Stimulated activated CD4-positive, alpha-beta T cell treated with anti-CD3 and anti-CD28 coated beads, Interleukin-12 subunit alpha, Interleukin-12 subunit beta, amount 100 ng/mL, for 24 hours (primary cell): ENCODE data around the gene PRR20D.
"Not testable (repeated sequence)": the region's sequence is repeated elsewhere in the genome, so short reads cannot be mapped to it uniquely, and the experiment has no call there.

Experiments used
- DNase-seq, 2 experiments: peaks; one replicate each; pipeline ENCODE4 v3.0.0-alpha.2; 2020; ENCODE audit warnings: low read depth in 2 of 2

PRR20D gene

GRCh38 chr13:57160332-57160731 is at the start of gene PRR20D:
TSS of gene PRR20D (plus strand) at chr13:57160632. CDS start at chr13:57161019, 387 bp downstream.
- DNase-seq, result not testable (repeated sequence)

GRCh38 chr13:57114945-57115344 is 45.5 kb upstream of the PRR20D start:
- no peak for DNase-seq

GRCh38 chr13:57123681-57124080 is 36.8 kb upstream of the PRR20D start:
- DNase-seq, result no peak

- DNase-seq, result no peak
Measured at GRCh38 chr13:57128909-57129308, 31.5 kb upstream of the PRR20D start.

GRCh38 chr13:57136093-57136492 is 24.3 kb upstream of the PRR20D start:
- no peak for DNase-seq

- no peak for DNase-seq
Measured at GRCh38 chr13:57137585-57137984, 22.8 kb upstream of the PRR20D start.

GRCh38 chr13:57138988-57139387 is 21.4 kb upstream of the PRR20D start:
- DNase-seq, result no peak

GRCh38 chr13:57139781-57140180 is 20.7 kb upstream of the PRR20D start:
- DNase-seq, result not testable (repeated sequence)

GRCh38 chr13:57140235-57140968 is 20.0 kb upstream of the PRR20D start, which contains the start of gene PRR20A:
TSS of gene PRR20A (plus strand) at chr13:57140918. CDS start at chr13:57141305, 387 bp downstream.
- not testable (repeated sequence) for DNase-seq

- not testable (repeated sequence) for DNase-seq
Measured at GRCh38 chr13:57147188-57147587, 13.2 kb upstream of the PRR20D start, which contains the start of gene PRR20B. TSS of gene PRR20B (plus strand) at chr13:57147488. CDS start at chr13:57147875, 387 bp downstream.

- not testable (repeated sequence) for DNase-seq
Measured at GRCh38 chr13:57148106-57148505, 12.3 kb upstream of the PRR20D start.

GRCh38 chr13:57153761-57154160 is 6.7 kb upstream of the PRR20D start, which contains the start of gene PRR20C:
TSS of gene PRR20C (plus strand) at chr13:57154061. CDS start at chr13:57154448, 387 bp downstream.
- DNase-seq, result not testable (repeated sequence)

GRCh38 chr13:57166897-57167296 is 6.5 kb downstream of the PRR20D start, which contains the start of gene PRR20E:
TSS of gene PRR20E (plus strand) at chr13:57167197. CDS start at chr13:57167584, 387 bp downstream.
- not testable (repeated sequence) for DNase-seq

GRCh38 chr13:57191667-57192066 is 31.2 kb downstream of the PRR20D start:
- no peak for DNase-seq

GRCh38 chr13:57212989-57213388 is 52.6 kb downstream of the PRR20D start:
- DNase-seq, result no peak
